H9 (cell line): ENCODE measurements around the gene SUPT3H. TPM values are rescaled to one million over a fixed set of nuclear protein-coding genes. Genes with fewer than 3 reads are reported as not detected.

Source experiments
- DNase-seq: peaks from one replicate; pipeline ENCODE4 v3.0.0-alpha.2; 2017
- H2AFZ ChIP-seq: one replicate; pipeline ENCODE4 v1.6.1; 2013; ENCODE audit warnings: mild to moderate bottlenecking, low read length, control low read depth, moderate library complexity
- H2AK5ac ChIP-seq: 2 replicates; pipeline ENCODE4 v1.6.1; 2013; ENCODE audit warnings: low read length, control low read depth, mixed read lengths; ENCODE audit not compliant: insufficient read length
- H2BK120ac ChIP-seq: one replicate; pipeline ENCODE4 v1.6.1; 2013; ENCODE audit warnings: low read depth, mild to moderate bottlenecking, low read length, control low read depth, inconsistent platforms; ENCODE audit not compliant: poor library complexity, severe bottlenecking
- H2BK12ac ChIP-seq: 2 replicates; pipeline ENCODE4 v1.6.1; 2013; ENCODE audit warnings: low read length, control low read depth, mixed read lengths, low read depth; ENCODE audit not compliant: insufficient read length
- H2BK15ac ChIP-seq: 2 replicates; pipeline ENCODE4 v1.6.1; 2013; ENCODE audit warnings: low read depth, low read length, control low read depth
- H2BK20ac ChIP-seq: one replicate; pipeline ENCODE4 v1.6.1; 2013; ENCODE audit warnings: low read depth, mild to moderate bottlenecking, low read length, control low read depth, inconsistent platforms; ENCODE audit not compliant: poor library complexity, severe bottlenecking
- H2BK5ac ChIP-seq: 2 replicates; pipeline ENCODE4 v1.6.1; 2013; ENCODE audit warnings: low read length, control low read depth, mixed read lengths; ENCODE audit not compliant: insufficient read length
- H3K14ac ChIP-seq: 2 replicates; pipeline ENCODE4 v1.6.1; 2013; ENCODE audit warnings: low read length, control low read depth; ENCODE audit not compliant: insufficient read depth
- H3K18ac ChIP-seq: 2 replicates; pipeline ENCODE4 v1.6.1; 2013; ENCODE audit warnings: low read depth, mild to moderate bottlenecking, mixed read lengths, low read length, control low read depth; ENCODE audit not compliant: insufficient read length
- H3K23ac ChIP-seq: 2 replicates; pipeline ENCODE4 v1.6.1; 2013; ENCODE audit warnings: low read length, control low read depth, mixed read lengths, low read depth; ENCODE audit not compliant: insufficient read length
- H3K23me2 ChIP-seq: 2 replicates; pipeline ENCODE4 v1.6.1; 2013; ENCODE audit warnings: low read depth, mild to moderate bottlenecking, mixed read lengths, low read length, control low read depth; ENCODE audit not compliant: insufficient read length, poor library complexity, severe bottlenecking
- H3K27ac ChIP-seq: 2 replicates; pipeline ENCODE4 v1.5.1; 2013; ENCODE audit warnings: low read length, control low read depth, mixed read lengths, low read depth; ENCODE audit not compliant: insufficient read length
- H3K27me3 ChIP-seq: 2 replicates; pipeline ENCODE4 v1.6.1; 2013; ENCODE audit warnings: low read length, control low read depth, inconsistent platforms; ENCODE audit not compliant: insufficient read depth
- H3K4ac ChIP-seq: 2 replicates; pipeline ENCODE4 v1.6.1; 2013; ENCODE audit warnings: low read depth, mild to moderate bottlenecking, control low read depth, inconsistent platforms, low read length, moderate library complexity
- H3K4me1 ChIP-seq: 2 replicates; pipeline ENCODE4 v1.6.1; 2013; ENCODE audit warnings: low read length, control low read depth, inconsistent platforms; ENCODE audit not compliant: insufficient read depth
- H3K4me2 ChIP-seq: 2 replicates; pipeline ENCODE4 v1.6.1; 2013; ENCODE audit warnings: low read length, control low read depth, mixed read lengths; ENCODE audit not compliant: insufficient read length, insufficient read depth
- H3K56ac ChIP-seq: 2 replicates; pipeline ENCODE4 v1.6.1; 2013; ENCODE audit warnings: low read depth, mild to moderate bottlenecking, mixed read lengths, low read length, control low read depth; ENCODE audit not compliant: insufficient read length
- H3K79me1 ChIP-seq: 2 replicates; pipeline ENCODE4 v1.6.1; 2013; ENCODE audit warnings: low read depth, mild to moderate bottlenecking, moderate library complexity, low read length, control low read depth, inconsistent platforms; ENCODE audit not compliant: insufficient read depth, poor library complexity, severe bottlenecking
- H3K79me2 ChIP-seq: 2 replicates; pipeline ENCODE4 v1.6.1; 2013; ENCODE audit warnings: low read length, control low read depth, inconsistent platforms; ENCODE audit not compliant: insufficient read depth
- H3K9ac ChIP-seq: 2 replicates; pipeline ENCODE4 v1.6.1; 2013; ENCODE audit warnings: low read length, control low read depth, mixed read lengths; ENCODE audit not compliant: insufficient read length; ENCODE audit errors: extremely low read depth
- H3K9me3 ChIP-seq: one replicate; pipeline ENCODE4 v1.6.1; 2013; ENCODE audit warnings: low read depth, low read length, inconsistent platforms; ENCODE audit not compliant: control insufficient read depth
- H3T11ph ChIP-seq: one replicate; pipeline ENCODE4 v1.6.1; 2013; ENCODE audit warnings: mild to moderate bottlenecking, low read length, control low read depth, inconsistent platforms
- H4K20me1 ChIP-seq: one replicate; pipeline ENCODE4 v1.6.1; 2013; ENCODE audit not compliant: control insufficient read depth, insufficient read length, insufficient read depth
- H4K5ac ChIP-seq: 2 replicates; pipeline ENCODE4 v1.6.1; 2013; ENCODE audit warnings: low read depth, mild to moderate bottlenecking, mixed read lengths, low read length, control low read depth; ENCODE audit not compliant: insufficient read length
- H4K8ac ChIP-seq: replicated peaks from 2 replicates; pipeline ENCODE4 v1.6.1; 2013; ENCODE audit warnings: low read length, control low read depth, mixed read lengths, low read depth; ENCODE audit not compliant: insufficient read length
- H4K91ac ChIP-seq: 2 replicates; pipeline ENCODE4 v1.6.1; 2013; ENCODE audit warnings: low read depth, mild to moderate bottlenecking, moderate library complexity, mixed read lengths, low read length, control low read depth; ENCODE audit not compliant: insufficient read length
- H3K27ac Mint-ChIP-seq, 3 experiments: 2 replicates in 2 of 3; 3 replicates in 1 of 3; pipeline ENCODE4 v1.8.0; 2020 to 2021; ENCODE audit warnings: mixed read lengths in 3 of 3, mild to moderate bottlenecking in 1 of 3, moderate library complexity in 1 of 3
- H3K27me3 Mint-ChIP-seq: 2 replicates; pipeline ENCODE4 v1.8.0; 2021; ENCODE audit warnings: low read depth, mild to moderate bottlenecking, moderate library complexity, mixed read lengths
- H3K36me3 Mint-ChIP-seq, 3 experiments: 2 replicates in 2 of 3; 3 replicates in 1 of 3; pipeline ENCODE4 v1.8.0; 2020 to 2021; ENCODE audit warnings: low read depth in 3 of 3, mixed read lengths in 3 of 3; ENCODE audit not compliant: insufficient read depth in 1 of 3
- H3K4me1 Mint-ChIP-seq, 2 experiments: 2 replicates each; pipeline ENCODE4 v1.8.0; 2020; ENCODE audit warnings: mixed read lengths in 2 of 2
- H3K4me3 Mint-ChIP-seq, 2 experiments: 2 replicates in 1 of 2; 3 replicates in 1 of 2; pipeline ENCODE4 v1.8.0; 2020 to 2021; ENCODE audit warnings: mild to moderate bottlenecking in 2 of 2, mixed read lengths in 2 of 2, moderate library complexity in 1 of 2
- H3K9me3 Mint-ChIP-seq, 2 experiments: 2 replicates in 1 of 2; 3 replicates in 1 of 2; pipeline ENCODE4 v1.8.0; 2020; ENCODE audit warnings: mild to moderate bottlenecking in 2 of 2, mixed read lengths in 2 of 2, moderate library complexity in 1 of 2
- CTCF ChIP-seq: fragments of 200-600 bp; sonication (generic); conservative IDR thresholded peaks from 3 replicates; pipeline ENCODE4 v1.8.0; 2021; ENCODE audit warnings: antibody characterized with exemption, mild to moderate bottlenecking
- WGBS: extraction: QIAGEN DNeasy Blood & Tissue Kit; methylation state at CpG from one replicate; pipeline ENCODE4 v1.1.7; 2013; ENCODE audit warnings: missing lambda C conversion rate, low lambda C conversion rate, mixed read lengths; ENCODE audit not compliant: insufficient read length; ENCODE audit errors: extremely low coverage; 5-methylcytosine and 5-hydroxymethylcytosine counted together
- total RNA-seq: library from RNA; stranded (reverse); gene quantifications from 2 replicates; pipeline ENCODE4 v1.2.1, GENCODE V29; 2021

Gene SUPT3H
- total RNA-seq, 1 experiment from 2014 or later = 22.5 TPM

- no peak overlapping the region for H2BK20ac ChIP-seq
- no peak overlapping the region for H2AK5ac ChIP-seq
- no peak overlapping the region for H3K4me2 ChIP-seq
- H3K4me1 Mint-ChIP-seq = peaks cover 0 to 2% of the 10 kb centered on the region in 2 experiments; a peak in 1 of 4 replicates
- H4K8ac ChIP-seq = no peak overlapping the region
- H4K5ac ChIP-seq = no peak overlapping the region
- no peak overlapping the region for H3K27ac ChIP-seq
- H3K4ac ChIP-seq = no peak overlapping the region
- no peak overlapping the region for H2BK5ac ChIP-seq
- TF ChIP-seq CTCF = no peak
- H2AFZ ChIP-seq = no peak overlapping the region
- no peak overlapping the region for H3K9ac ChIP-seq
- H3K79me2 ChIP-seq = peaks cover 1% of the 10 kb centered on the region; the same call in 1 of the 2 replicates
- no peak overlapping the region for H2BK12ac ChIP-seq
- no peaks in the 10 kb centered on the region for H3K27me3 ChIP-seq
- H3K9me3 Mint-ChIP-seq = no peaks in the 10 kb centered on the region; a peak in 1 of 5 replicates
- H3K4me1 ChIP-seq = no peaks in the 10 kb centered on the region; the same call in 1 of the 2 replicates
- no peak overlapping the region for H3K56ac ChIP-seq
- H3K79me1 ChIP-seq = no peaks in the 10 kb centered on the region
- no peak overlapping the region for H2BK15ac ChIP-seq
- H3K18ac ChIP-seq = no peak overlapping the region
- no peaks in the 10 kb centered on the region for H3K27me3 Mint-ChIP-seq
- no CpG with 5 or more reads among the region's 1 CpG for WGBS
- no peaks in the 10 kb centered on the region for H4K20me1 ChIP-seq
- no peak for DNase-seq
- no peaks in the 10 kb centered on the region for H3K36me3 Mint-ChIP-seq
- no peaks in the 10 kb centered on the region for H3K9me3 ChIP-seq
- no peak overlapping the region for H3K14ac ChIP-seq
- H2BK120ac ChIP-seq = no peak overlapping the region
- H3K23me2 ChIP-seq = no peaks in the 10 kb centered on the region
- no peak overlapping the region for H3K23ac ChIP-seq
- H3K27ac Mint-ChIP-seq = no peak overlapping the region
- H3T11ph ChIP-seq = no peak overlapping the region
- H4K91ac ChIP-seq = no peak overlapping the region
- no peak overlapping the region for H3K4me3 Mint-ChIP-seq
These were observed 526.6 kb downstream of the SUPT3H start for GRCh38 chr6:44851176-44851575.
